ENCODE data around the gene KCTD11. TPM values are rescaled to one million over a fixed set of nuclear protein-coding genes. Genes with fewer than 3 reads are reported as not detected.

Gene KCTD11
- total and polyA plus RNA-seq, 2 of the 13 experiments (the other 11 are each of a cell fraction or from before 2014, with no cell fraction given): 1.6 to 2.6 TPM

DNA sequence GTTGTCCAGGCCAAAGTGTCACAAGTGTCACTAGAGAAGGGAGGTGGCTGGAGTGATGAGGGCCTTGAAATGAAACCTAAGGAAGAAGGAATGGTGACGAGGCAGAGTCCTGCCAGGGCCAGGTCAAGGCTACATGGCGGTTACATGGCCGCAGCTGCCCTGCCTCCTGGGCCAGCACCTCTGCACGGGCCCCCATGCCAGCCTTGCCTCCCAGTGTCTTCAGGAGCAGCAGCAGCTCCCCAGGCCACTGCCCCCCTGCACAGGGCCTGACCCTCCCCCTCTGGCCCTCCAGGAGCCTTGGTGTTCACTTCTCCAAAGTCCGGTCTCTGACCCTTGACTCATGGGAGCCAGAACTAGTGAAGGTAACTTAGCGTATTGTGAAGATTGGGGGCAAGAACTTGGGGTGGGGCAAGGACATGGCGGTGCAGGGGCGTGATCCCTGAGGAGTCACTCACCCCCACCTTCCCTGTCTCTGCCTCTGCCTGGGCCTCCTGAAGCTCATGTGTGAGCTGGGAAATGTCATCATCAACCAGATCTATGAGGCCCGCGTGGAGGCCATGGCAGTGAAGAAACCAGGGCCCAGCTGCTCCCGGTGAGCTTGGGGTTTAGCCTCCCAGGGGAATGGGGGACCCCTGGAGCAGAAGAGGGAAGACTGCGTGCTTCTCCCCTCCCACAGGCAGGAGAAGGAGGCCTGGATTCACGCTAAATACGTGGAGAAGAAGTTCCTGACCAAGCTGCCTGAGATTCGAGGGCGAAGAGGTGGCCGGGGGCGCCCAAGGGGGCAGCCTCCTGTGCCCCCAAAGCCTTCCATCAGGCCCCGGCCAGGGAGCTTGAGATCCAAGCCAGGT, 4.1 kb upstream of the KCTD11 start (continued):
- TF ChIP-seq ZNF296 (CRISPR knock-in tag; conservative IDR thresholded peaks at IDR 0.05): no peak
- TF ChIP-seq NFYB (CRISPR knock-in tag; IDR thresholded peaks at IDR 0.05): no peak
- no peak for TF ChIP-seq ZNF607 (CRISPR knock-in tag; IDR thresholded peaks at IDR 0.05; ENCODE audit: borderline replicate concordance)
- TF ChIP-seq FOXP1 (IDR thresholded peaks at IDR 0.05): no peak
- no peak for TF ChIP-seq FOXP1 (CRISPR knock-in tag; IDR thresholded peaks at IDR 0.05)
- no peak for TF ChIP-seq FOSL2 (CRISPR knock-in tag; IDR thresholded peaks at IDR 0.05)
- TF ChIP-seq CAMTA2 (CRISPR knock-in tag; IDR thresholded peaks at IDR 0.05; ENCODE audit: borderline replicate concordance): no peak
- TF ChIP-seq, protein P1, sequence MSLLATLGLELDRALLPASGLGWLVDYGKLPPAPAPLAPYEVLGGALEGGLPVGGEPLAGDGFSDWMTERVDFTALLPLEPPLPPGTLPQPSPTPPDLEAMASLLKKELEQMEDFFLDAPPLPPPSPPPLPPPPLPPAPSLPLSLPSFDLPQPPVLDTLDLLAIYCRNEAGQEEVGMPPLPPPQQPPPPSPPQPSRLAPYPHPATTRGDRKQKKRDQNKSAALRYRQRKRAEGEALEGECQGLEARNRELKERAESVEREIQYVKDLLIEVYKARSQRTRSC (CRISPR knock-in tag; IDR thresholded peaks at IDR 0.05; ENCODE audit: low read depth): no peak
- TF ChIP-seq, protein P2, sequence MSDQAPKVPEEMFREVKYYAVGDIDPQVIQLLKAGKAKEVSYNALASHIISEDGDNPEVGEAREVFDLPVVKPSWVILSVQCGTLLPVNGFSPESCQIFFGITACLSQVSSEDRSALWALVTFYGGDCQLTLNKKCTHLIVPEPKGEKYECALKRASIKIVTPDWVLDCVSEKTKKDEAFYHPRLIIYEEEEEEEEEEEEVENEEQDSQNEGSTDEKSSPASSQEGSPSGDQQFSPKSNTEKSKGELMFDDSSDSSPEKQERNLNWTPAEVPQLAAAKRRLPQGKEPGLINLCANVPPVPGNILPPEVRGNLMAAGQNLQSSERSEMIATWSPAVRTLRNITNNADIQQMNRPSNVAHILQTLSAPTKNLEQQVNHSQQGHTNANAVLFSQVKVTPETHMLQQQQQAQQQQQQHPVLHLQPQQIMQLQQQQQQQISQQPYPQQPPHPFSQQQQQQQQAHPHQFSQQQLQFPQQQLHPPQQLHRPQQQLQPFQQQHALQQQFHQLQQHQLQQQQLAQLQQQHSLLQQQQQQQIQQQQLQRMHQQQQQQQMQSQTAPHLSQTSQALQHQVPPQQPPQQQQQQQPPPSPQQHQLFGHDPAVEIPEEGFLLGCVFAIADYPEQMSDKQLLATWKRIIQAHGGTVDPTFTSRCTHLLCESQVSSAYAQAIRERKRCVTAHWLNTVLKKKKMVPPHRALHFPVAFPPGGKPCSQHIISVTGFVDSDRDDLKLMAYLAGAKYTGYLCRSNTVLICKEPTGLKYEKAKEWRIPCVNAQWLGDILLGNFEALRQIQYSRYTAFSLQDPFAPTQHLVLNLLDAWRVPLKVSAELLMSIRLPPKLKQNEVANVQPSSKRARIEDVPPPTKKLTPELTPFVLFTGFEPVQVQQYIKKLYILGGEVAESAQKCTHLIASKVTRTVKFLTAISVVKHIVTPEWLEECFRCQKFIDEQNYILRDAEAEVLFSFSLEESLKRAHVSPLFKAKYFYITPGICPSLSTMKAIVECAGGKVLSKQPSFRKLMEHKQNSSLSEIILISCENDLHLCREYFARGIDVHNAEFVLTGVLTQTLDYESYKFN (CRISPR knock-in tag; conservative IDR thresholded peaks at IDR 0.05): no peak
- no peak for TF ChIP-seq PHF8 (CRISPR knock-in tag; IDR thresholded peaks at IDR 0.05)
- TF ChIP-seq ZNF850 (CRISPR knock-in tag; conservative IDR thresholded peaks at IDR 0.05): no peak
- no peak for TF ChIP-seq ZNF724P (CRISPR knock-in tag; IDR thresholded peaks at IDR 0.05; ENCODE audit: borderline replicate concordance)
- TF ChIP-seq, protein P3, sequence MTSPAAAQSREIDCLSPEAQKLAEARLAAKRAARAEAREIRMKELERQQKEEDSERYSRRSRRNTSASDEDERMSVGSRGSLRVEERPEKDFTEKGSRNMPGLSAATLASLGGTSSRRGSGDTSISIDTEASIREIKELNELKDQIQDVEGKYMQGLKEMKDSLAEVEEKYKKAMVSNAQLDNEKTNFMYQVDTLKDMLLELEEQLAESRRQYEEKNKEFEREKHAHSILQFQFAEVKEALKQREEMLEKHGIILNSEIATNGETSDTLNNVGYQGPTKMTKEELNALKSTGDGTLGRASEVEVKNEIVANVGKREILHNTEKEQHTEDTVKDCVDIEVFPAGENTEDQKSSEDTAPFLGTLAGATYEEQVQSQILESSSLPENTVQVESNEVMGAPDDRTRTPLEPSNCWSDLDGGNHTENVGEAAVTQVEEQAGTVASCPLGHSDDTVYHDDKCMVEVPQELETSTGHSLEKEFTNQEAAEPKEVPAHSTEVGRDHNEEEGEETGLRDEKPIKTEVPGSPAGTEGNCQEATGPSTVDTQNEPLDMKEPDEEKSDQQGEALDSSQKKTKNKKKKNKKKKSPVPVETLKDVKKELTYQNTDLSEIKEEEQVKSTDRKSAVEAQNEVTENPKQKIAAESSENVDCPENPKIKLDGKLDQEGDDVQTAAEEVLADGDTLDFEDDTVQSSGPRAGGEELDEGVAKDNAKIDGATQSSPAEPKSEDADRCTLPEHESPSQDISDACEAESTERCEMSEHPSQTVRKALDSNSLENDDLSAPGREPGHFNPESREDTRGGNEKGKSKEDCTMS (CRISPR knock-in tag; conservative IDR thresholded peaks at IDR 0.05): no peak
- TF ChIP-seq, protein P4, sequence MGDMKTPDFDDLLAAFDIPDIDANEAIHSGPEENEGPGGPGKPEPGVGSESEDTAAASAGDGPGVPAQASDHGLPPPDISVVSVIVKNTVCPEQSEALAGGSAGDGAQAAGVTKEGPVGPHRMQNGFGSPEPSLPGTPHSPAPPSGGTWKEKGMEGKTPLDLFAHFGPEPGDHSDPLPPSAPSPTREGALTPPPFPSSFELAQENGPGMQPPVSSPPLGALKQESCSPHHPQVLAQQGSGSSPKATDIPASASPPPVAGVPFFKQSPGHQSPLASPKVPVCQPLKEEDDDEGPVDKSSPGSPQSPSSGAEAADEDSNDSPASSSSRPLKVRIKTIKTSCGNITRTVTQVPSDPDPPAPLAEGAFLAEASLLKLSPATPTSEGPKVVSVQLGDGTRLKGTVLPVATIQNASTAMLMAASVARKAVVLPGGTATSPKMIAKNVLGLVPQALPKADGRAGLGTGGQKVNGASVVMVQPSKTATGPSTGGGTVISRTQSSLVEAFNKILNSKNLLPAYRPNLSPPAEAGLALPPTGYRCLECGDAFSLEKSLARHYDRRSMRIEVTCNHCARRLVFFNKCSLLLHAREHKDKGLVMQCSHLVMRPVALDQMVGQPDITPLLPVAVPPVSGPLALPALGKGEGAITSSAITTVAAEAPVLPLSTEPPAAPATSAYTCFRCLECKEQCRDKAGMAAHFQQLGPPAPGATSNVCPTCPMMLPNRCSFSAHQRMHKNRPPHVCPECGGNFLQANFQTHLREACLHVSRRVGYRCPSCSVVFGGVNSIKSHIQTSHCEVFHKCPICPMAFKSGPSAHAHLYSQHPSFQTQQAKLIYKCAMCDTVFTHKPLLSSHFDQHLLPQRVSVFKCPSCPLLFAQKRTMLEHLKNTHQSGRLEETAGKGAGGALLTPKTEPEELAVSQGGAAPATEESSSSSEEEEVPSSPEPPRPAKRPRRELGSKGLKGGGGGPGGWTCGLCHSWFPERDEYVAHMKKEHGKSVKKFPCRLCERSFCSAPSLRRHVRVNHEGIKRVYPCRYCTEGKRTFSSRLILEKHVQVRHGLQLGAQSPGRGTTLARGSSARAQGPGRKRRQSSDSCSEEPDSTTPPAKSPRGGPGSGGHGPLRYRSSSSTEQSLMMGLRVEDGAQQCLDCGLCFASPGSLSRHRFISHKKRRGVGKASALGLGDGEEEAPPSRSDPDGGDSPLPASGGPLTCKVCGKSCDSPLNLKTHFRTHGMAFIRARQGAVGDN (CRISPR knock-in tag; IDR thresholded peaks at IDR 0.05): 0 out of 2 replicates have a peak, but pooled peaks have one; percentile 7
- no peak for TF ChIP-seq HDAC2 (CRISPR knock-in tag; IDR thresholded peaks at IDR 0.05)
- TF ChIP-seq SMAD3 (CRISPR knock-in tag; IDR thresholded peaks at IDR 0.05): no peak
- TF ChIP-seq HMG20A (CRISPR knock-in tag; IDR thresholded peaks at IDR 0.05; ENCODE audit: borderline replicate concordance): no peak
- TF ChIP-seq ZNF562 (CRISPR knock-in tag; IDR thresholded peaks at IDR 0.05; ENCODE audit: borderline replicate concordance): no peak
- no peak for TF ChIP-seq ZNF20 (CRISPR knock-in tag; IDR thresholded peaks at IDR 0.05)
- TF ChIP-seq RFX3 (CRISPR knock-in tag; IDR thresholded peaks at IDR 0.05): no peak
